ENCODE data around the gene RNF145.

RNF145 gene

GRCh38 chr5:159112436-159112835 is 96.9 kb downstream of the RNF145 start:
- no peak for DNase-seq (ENCODE audit: low read depth)

All from stimulated activated CD8-positive, alpha-beta memory T cell treated with anti-CD3 and anti-CD28 coated beads, Interleukin-15, amount 100 ng/mL, for 24 hours (primary cell).